Esophagus muscularis mucosa (tissue), 4 donors: ENCODE data around the gene NOS1. TPM values are rescaled to one million over a fixed set of nuclear protein-coding genes. Genes with fewer than 3 reads are reported as not detected.
"Not testable (repeated sequence)": the region's sequence is repeated elsewhere in the genome, so short reads cannot be mapped to it uniquely, and the experiment has no call there.

Source experiments
- DNase-seq: peaks from one replicate; pipeline ENCODE4 v3.0.0-alpha.2; 2017; ENCODE audit errors: extremely low spot score
- H3K27ac ChIP-seq, 4 donors: fragments of 200-600 bp; sonication (generic); replicated peaks in 1 of 4; 1 replicate in 3 of 4; 2 replicates in 1 of 4; pipeline ENCODE4 v1.5.1; 2016 to 2019; ENCODE audit warnings: mild to moderate bottlenecking in 1 of 4
- H3K27me3 ChIP-seq, 4 donors: fragments of 200-600 bp; sonication (generic); one replicate each; pipeline versions ENCODE4 v1.5.1 to v1.6.0; 2016 to 2019
- H3K36me3 ChIP-seq, 4 donors: fragments of 200-600 bp; sonication (generic); one replicate each; pipeline ENCODE4 v1.5.1; 2016 to 2019
- H3K4me1 ChIP-seq, 4 donors: fragments of 200-600 bp; sonication (generic); one replicate each; pipeline ENCODE4 v1.5.1; 2016 to 2019
- H3K4me3 ChIP-seq, 4 donors: fragments of 200-600 bp; sonication (generic); 1 replicate in 2 of 4; 2 replicates in 2 of 4; pipeline ENCODE4 v1.5.1; 2016 to 2019; ENCODE audit warnings: mild to moderate bottlenecking in 4 of 4, moderate library complexity in 1 of 4
- H3K9me3 ChIP-seq, 4 donors: fragments of 200-600 bp; sonication (generic); 1 replicate in 3 of 4; 2 replicates in 1 of 4; pipeline ENCODE4 v1.5.1; 2016 to 2019
- EP300 ChIP-seq: sonication (generic); formaldehyde crosslinking; IDR thresholded peaks from one replicate; pipeline ENCODE4 v1.6.1; 2017; ENCODE audit warnings: antibody characterized with exemption
- POLR2A ChIP-seq: fragments of 450-650 bp; IDR thresholded peaks from one replicate; pipeline ENCODE4 v1.6.1; 2017; ENCODE audit warnings: antibody characterized with exemption, moderate library complexity, mild to moderate bottlenecking, low read depth
- POLR2AphosphoS5 ChIP-seq, 2 donors: sonication (generic); formaldehyde crosslinking; IDR thresholded peaks; one replicate each; pipeline ENCODE4 v1.6.1; 2017; ENCODE audit warnings: antibody characterized with exemption in 2 of 2
- WGBS: methylation state at CpG from one replicate; pipeline ENCODE4 v1.1.5; 2018; 5-methylcytosine and 5-hydroxymethylcytosine counted together
- intact Hi-C: fragments of 100-400 bp; cut with DNase I; formaldehyde crosslinking; loops from one replicate; pipeline ENCODE4 v1.15.1; 2023
- total RNA-seq, 4 donors: library from RNA; depleted of rRNA; stranded (reverse); fragments of >200 nt; gene quantifications; one replicate each; pipeline versions ENCODE4 v1.1.0 to v1.2.1, GENCODE V29; 2016
- TF ChIP-seq, protein P1 (sequence below), 3 experiments: fragments of 200-600 bp in 2 of 3; fragments of 450-650 bp in 1 of 3; sonication (generic) in 2 of 3; IDR thresholded peaks; one replicate each; pipeline ENCODE4 v1.5.1; 2017 to 2019; ENCODE audit warnings: antibody characterized with exemption in 3 of 3, mild to moderate bottlenecking in 2 of 3, moderate library complexity in 1 of 3

NOS1 gene
- total RNA-seq, 4 donors from 2014 or later, result 1.7 to 4.0 (median 3.1) TPM

DNA sequence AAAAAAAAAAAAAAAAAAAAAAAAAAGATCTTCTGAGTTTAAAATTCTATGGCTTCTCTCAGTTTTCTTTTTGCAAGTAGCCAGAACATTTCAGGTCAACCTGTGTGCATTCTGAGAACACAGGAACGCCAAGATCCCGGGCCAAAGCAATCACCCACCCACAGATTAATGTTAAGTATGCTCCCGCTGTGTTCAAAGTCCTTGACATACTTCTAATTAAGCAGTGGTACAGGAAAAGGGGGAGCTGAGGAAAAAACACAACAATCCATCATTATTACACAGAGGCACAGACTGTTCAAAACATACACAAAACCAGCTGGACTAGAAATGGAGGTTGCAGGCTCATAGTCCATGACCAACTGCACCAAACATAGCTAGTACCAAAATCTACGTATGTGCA, 174.0 kb downstream of the NOS1 start:
- no peak for DNase-seq
- H3K36me3 ChIP-seq, result peaks cover 17 to 50% (median 42%) of the 10 kb centered on the region in 4 donors
- 87% methylated on average over 4 of the region's 4 CpGs for WGBS
- H3K27ac ChIP-seq, result no peak overlapping the region
- intact Hi-C loops, result no loop called here
- H3K9me3 ChIP-seq, result no peaks in the 10 kb centered on the region
- H3K4me3 ChIP-seq, result no peak overlapping the region
- no peaks in the 10 kb centered on the region for H3K27me3 ChIP-seq
- H3K4me1 ChIP-seq, result peaks cover 16 to 25% (median 20%) of the 10 kb centered on the region in 4 donors
- TF ChIP-seq EP300 (no peak), POLR2A (no peak), POLR2AphosphoS5 (IDR thresholded peaks at IDR 0.05) (no peak)
- TF ChIP-seq, protein P1, sequence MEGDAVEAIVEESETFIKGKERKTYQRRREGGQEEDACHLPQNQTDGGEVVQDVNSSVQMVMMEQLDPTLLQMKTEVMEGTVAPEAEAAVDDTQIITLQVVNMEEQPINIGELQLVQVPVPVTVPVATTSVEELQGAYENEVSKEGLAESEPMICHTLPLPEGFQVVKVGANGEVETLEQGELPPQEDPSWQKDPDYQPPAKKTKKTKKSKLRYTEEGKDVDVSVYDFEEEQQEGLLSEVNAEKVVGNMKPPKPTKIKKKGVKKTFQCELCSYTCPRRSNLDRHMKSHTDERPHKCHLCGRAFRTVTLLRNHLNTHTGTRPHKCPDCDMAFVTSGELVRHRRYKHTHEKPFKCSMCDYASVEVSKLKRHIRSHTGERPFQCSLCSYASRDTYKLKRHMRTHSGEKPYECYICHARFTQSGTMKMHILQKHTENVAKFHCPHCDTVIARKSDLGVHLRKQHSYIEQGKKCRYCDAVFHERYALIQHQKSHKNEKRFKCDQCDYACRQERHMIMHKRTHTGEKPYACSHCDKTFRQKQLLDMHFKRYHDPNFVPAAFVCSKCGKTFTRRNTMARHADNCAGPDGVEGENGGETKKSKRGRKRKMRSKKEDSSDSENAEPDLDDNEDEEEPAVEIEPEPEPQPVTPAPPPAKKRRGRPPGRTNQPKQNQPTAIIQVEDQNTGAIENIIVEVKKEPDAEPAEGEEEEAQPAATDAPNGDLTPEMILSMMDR (IDR thresholded peaks at IDR 0.05), result no peak

GRCh38 chr12:117182866-117183265, 178.6 kb downstream of the NOS1 start:
- Histone ChIP-seq H3K9me3 (no peaks in the 10 kb centered on the region), H3K36me3 (peaks cover 22 to 93% (median 65%) of the 10 kb centered on the region in 4 donors), H3K27ac (no peak overlapping the region), H3K27me3 (no peaks in the 10 kb centered on the region), H3K4me1 (no peaks in the 10 kb centered on the region), H3K4me3 (no peak overlapping the region)
- WGBS, result 96% methylated on average over 3 of the region's 3 CpGs
- DNase-seq, result no peak
- intact Hi-C loops, result no loop called here
- TF ChIP-seq EP300 (no peak), POLR2AphosphoS5 (IDR thresholded peaks at IDR 0.05) (no peak), POLR2A (no peak)
- TF ChIP-seq, protein P1 (IDR thresholded peaks at IDR 0.05), result no peak

DNA sequence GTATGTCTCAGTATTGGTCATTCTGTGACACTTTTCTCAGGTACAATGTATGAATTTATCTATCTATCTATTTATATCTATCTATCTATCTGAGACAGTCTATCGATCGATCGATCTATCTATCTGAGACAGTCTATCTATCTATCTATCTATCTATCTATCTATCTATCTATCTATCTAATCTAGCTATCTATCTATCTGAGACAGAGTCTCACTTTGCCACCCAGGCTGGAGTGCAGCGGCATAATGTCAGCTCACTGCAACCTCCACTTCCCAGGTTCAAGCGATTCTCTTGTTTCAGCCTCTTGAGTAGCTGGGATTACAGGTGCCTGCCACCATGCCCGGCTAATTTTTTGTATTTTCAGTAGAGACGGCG, 180.0 kb downstream of the NOS1 start:
- H3K4me1 ChIP-seq, H3K9me3 ChIP-seq, intact Hi-C loops, H3K27ac ChIP-seq, H3K27me3 ChIP-seq, DNase-seq, H3K4me3 ChIP-seq: not testable (repeated sequence)
- WGBS, result 93% methylated on average over 8 of the region's 8 CpGs
- H3K36me3 ChIP-seq, result peaks cover 32 to 100% (median 69%) of the 10 kb centered on the region in 4 donors

DNA sequence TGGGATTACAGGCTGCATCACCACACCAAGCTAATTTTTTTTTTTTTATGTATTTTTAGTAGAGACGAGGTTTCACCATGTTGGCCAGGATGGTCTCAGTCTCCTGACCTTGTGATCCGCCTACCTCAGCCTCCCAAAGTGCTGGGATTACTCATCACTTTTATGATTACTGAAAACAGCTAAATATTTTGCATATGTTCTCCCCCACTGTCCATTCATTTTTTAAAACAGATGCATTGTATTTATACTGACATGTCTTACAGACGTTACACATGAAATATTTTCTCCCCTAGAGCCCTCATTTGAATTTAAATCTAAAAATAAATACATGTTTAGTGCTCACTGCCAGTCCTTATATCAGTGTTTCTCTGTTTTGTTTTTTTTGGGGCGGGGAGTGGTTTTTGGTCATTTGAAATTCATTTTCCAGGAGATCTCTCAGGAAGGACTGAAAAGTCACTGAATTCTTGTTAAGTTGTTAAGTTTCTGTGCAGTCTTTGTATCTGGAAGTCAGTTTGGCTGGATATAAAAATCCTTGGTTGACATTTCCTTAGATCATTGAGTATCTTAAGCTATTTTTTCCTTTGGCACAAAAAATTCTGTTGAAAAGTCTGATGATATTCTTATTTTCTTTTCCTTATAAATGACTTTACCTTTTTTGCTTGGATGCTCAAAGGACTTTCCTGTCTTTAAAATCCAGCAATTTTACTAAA, 180.5 kb downstream of the NOS1 start:
- Histone ChIP-seq H3K27ac (no peak overlapping the region), H3K27me3 (no peaks in the 10 kb centered on the region), H3K4me3 (no peak overlapping the region), H3K9me3 (no peaks in the 10 kb centered on the region), H3K36me3 (peaks cover 33 to 100% (median 69%) of the 10 kb centered on the region in 4 donors), H3K4me1 (no peaks in the 10 kb centered on the region)
- intact Hi-C loops, result no loop called here
- 77% methylated on average over 4 of the region's 4 CpGs for WGBS
- TF ChIP-seq POLR2A (no peak), EP300 (no peak), POLR2AphosphoS5 (IDR thresholded peaks at IDR 0.05) (no peak)
- TF ChIP-seq, protein P1 (IDR thresholded peaks at IDR 0.05), result no peak
- DNase-seq, result no peak

DNA sequence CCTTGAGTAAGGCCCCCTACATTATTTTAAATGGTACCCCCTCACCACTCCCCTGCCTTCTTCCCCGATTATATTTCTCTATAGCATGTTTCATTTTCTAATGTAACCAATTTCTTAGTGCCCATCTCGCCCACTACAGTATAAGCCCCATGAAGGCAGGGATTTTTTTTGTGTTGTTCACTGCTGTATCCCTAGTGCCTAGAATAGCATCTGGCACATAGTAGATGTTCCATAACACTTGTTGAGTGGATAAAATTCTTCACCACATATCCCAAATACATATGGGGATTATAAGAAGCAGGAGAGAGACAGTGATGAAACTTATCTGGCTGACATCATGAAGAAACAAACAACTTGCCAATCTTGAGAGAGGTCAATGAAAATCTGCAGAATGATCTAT, 182.7 kb downstream of the NOS1 start:
- WGBS, result 95% methylated on average over 2 of the region's 2 CpGs
- H3K36me3 ChIP-seq, result peaks cover 48 to 100% (median 69%) of the 10 kb centered on the region in 4 donors
- intact Hi-C loops, result no loop called here
- H3K9me3 ChIP-seq, result no peaks in the 10 kb centered on the region
- no peak for DNase-seq
- H3K4me3 ChIP-seq, result no peak overlapping the region
- H3K27me3 ChIP-seq, result no peaks in the 10 kb centered on the region
- TF ChIP-seq, protein P1 (IDR thresholded peaks at IDR 0.05), result no peak
- no peak for TF ChIP-seq EP300
- TF ChIP-seq POLR2AphosphoS5 (IDR thresholded peaks at IDR 0.05), result no peak
- no peak for TF ChIP-seq POLR2A
- H3K4me1 ChIP-seq, result no peaks in the 10 kb centered on the region
- H3K27ac ChIP-seq, result no peak overlapping the region
